SK-N-SH treated with all-trans-retinoic acid at 6 μM for 48 hours (cell line): ENCODE measurements around the gene PRSS21.

Source experiments
- ARNTL ChIP-seq: fragments of 450-650 bp; formaldehyde crosslinking; IDR thresholded peaks from 2 replicates; pipeline ENCODE4 v1.5.0; 2020; ENCODE audit warnings: low read depth, mild to moderate bottlenecking, moderate library complexity, borderline replicate concordance
- BACH2 ChIP-seq: fragments of 250-450 bp; sonication (Bioruptor Pico); IDR thresholded peaks from 2 replicates; pipeline ENCODE4 v1.9.0; 2021; ENCODE audit warnings: mild to moderate bottlenecking, borderline replicate concordance
- CREB5 ChIP-seq: fragments of 250-450 bp; sonication (Bioruptor Pico); IDR thresholded peaks from 2 replicates; pipeline ENCODE4 v1.5.1; 2020; ENCODE audit warnings: low read depth, mild to moderate bottlenecking, moderate library complexity
- PATZ1 ChIP-seq: fragments of 250-450 bp; sonication (Bioruptor Pico); IDR thresholded peaks from 2 replicates; pipeline ENCODE4 v1.8.0; 2020; ENCODE audit warnings: mild to moderate bottlenecking, moderate library complexity, borderline replicate concordance
- PPARA ChIP-seq: fragments of 250-450 bp; sonication (Bioruptor Pico); IDR thresholded peaks from 2 replicates; pipeline ENCODE4 v1.5.0; 2020; ENCODE audit warnings: mild to moderate bottlenecking, borderline replicate concordance
- TCF4 ChIP-seq: fragments of 250-450 bp; sonication (Bioruptor Pico); IDR thresholded peaks from 2 replicates; pipeline ENCODE4 v1.8.0; 2021; ENCODE audit warnings: mild to moderate bottlenecking, moderate library complexity, borderline replicate concordance
- TOX ChIP-seq: fragments of 250-450 bp; sonication (Bioruptor Pico); IDR thresholded peaks from 2 replicates; pipeline ENCODE4 v1.8.0; 2021; ENCODE audit warnings: mild to moderate bottlenecking, moderate library complexity, borderline replicate concordance
- TSHZ2 ChIP-seq: fragments of 250-450 bp; sonication (Bioruptor Pico); IDR thresholded peaks from 2 replicates; pipeline ENCODE4 v1.5.0; 2020; ENCODE audit warnings: mild to moderate bottlenecking, moderate library complexity
- ZFP30 ChIP-seq: fragments of 450-650 bp; formaldehyde crosslinking; IDR thresholded peaks from 2 replicates; pipeline ENCODE4 v1.5.0; 2022; ENCODE audit warnings: mild to moderate bottlenecking, moderate library complexity
- ZNF565 ChIP-seq: fragments of 450-650 bp; formaldehyde crosslinking; conservative IDR thresholded peaks from 2 replicates; pipeline ENCODE4 v1.5.0; 2020; ENCODE audit warnings: low read depth, mild to moderate bottlenecking, moderate library complexity

GRCh38 chr16:2782583-2783351, 34.3 kb upstream of the PRSS21 start:
- no peak for TF ChIP-seq ZFP30 (CRISPR knock-in tag)
- no peak for TF ChIP-seq TSHZ2
- TF ChIP-seq BACH2 = no peak
- TF ChIP-seq PPARA = no peak
- TF ChIP-seq PATZ1 (CRISPR knock-in tag) = no peak
- no peak for TF ChIP-seq TCF4 (CRISPR knock-in tag)
- TF ChIP-seq ZNF565 (CRISPR knock-in tag) = no peak
- no peak for TF ChIP-seq TOX (CRISPR knock-in tag)
- no peak for TF ChIP-seq ARNTL (CRISPR knock-in tag)
- no peak for TF ChIP-seq CREB5 (CRISPR knock-in tag)
